Omental fat pad (tissue), 4 donors: Measurements from ENCODE around the gene TPST2. TPM values are rescaled to one million over a fixed set of nuclear protein-coding genes. Genes with fewer than 3 reads are reported as not detected.

Experiments used
- ATAC-seq: fragments of 150-250 bp; one replicate; pipeline ENCODE4 v1.9.1; 2016; ENCODE audit warnings: mild to moderate bottlenecking, moderate library complexity; ENCODE audit not compliant: low FRiP score
- DNase-seq: peaks from one replicate; pipeline ENCODE4 v3.0.0-alpha.2; 2019; ENCODE audit warnings: low spot score
- total RNA-seq, 4 donors: library from RNA; depleted of rRNA; stranded (reverse); fragments of >200 nt; gene quantifications; one replicate each; pipeline ENCODE4 v1.1.0, GENCODE V29; 2016
- TF ChIP-seq, protein P1 (sequence below), 3 donors: fragments of 450-650 bp; IDR thresholded peaks; one replicate each; pipeline ENCODE4 v1.5.1; 2016 to 2017; ENCODE audit warnings: antibody characterized with exemption in 3 of 3, mild to moderate bottlenecking in 3 of 3, moderate library complexity in 2 of 3

TPST2 gene
- total RNA-seq, 4 donors from 2014 or later = 39.5 to 101 (median 73.3) TPM

- TF ChIP-seq, protein P1, sequence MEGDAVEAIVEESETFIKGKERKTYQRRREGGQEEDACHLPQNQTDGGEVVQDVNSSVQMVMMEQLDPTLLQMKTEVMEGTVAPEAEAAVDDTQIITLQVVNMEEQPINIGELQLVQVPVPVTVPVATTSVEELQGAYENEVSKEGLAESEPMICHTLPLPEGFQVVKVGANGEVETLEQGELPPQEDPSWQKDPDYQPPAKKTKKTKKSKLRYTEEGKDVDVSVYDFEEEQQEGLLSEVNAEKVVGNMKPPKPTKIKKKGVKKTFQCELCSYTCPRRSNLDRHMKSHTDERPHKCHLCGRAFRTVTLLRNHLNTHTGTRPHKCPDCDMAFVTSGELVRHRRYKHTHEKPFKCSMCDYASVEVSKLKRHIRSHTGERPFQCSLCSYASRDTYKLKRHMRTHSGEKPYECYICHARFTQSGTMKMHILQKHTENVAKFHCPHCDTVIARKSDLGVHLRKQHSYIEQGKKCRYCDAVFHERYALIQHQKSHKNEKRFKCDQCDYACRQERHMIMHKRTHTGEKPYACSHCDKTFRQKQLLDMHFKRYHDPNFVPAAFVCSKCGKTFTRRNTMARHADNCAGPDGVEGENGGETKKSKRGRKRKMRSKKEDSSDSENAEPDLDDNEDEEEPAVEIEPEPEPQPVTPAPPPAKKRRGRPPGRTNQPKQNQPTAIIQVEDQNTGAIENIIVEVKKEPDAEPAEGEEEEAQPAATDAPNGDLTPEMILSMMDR (IDR thresholded peaks at IDR 0.05) = no peak
- DNase-seq (no peak), ATAC-seq (no peak)
Measured at GRCh38 chr22:26581026-26581425, 8.9 kb downstream of the TPST2 start.

- ATAC-seq (no peak), DNase-seq (no peak)
- TF ChIP-seq, protein P1 (IDR thresholded peaks at IDR 0.05) = no peak
Measured at GRCh38 chr22:26580240-26580962, 9.5 kb downstream of the TPST2 start.

DNA sequence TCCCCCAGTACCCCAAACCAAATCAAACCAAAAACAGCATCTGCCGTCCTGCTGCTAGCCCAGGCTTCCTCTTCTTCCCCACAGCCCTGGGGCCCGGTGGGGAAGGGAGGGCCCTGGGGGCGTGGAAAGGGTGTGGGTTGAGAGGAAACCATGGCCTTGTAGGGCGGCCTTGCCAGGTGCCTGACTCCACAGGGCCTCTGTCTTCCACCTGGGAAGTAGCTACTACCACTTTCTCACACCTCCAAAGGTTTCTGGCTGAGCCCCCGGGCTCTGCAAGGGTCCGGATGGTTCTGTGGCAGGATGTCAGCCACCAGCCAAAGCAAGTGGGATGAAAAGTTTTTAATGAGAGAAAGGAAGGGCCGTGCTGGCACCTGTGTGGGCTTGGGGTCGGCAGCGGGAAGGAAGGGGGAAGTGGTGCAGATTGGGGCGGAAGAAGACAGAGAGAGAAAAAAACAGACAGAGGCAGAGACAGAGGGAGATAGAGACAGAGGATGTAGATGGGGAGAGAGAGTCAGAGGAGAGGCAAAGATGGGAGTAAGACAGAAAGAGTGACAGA is 10.5 kb downstream of the TPST2 start:
- no peak for ATAC-seq
- TF ChIP-seq, protein P1 (IDR thresholded peaks at IDR 0.05) = no peak
- DNase-seq = no peak

GRCh38 chr22:26577081-26577480 is 12.9 kb downstream of the TPST2 start:
- DNase-seq = no peak
- TF ChIP-seq, protein P1 (IDR thresholded peaks at IDR 0.05) = no peak
- ATAC-seq = no peak

DNA sequence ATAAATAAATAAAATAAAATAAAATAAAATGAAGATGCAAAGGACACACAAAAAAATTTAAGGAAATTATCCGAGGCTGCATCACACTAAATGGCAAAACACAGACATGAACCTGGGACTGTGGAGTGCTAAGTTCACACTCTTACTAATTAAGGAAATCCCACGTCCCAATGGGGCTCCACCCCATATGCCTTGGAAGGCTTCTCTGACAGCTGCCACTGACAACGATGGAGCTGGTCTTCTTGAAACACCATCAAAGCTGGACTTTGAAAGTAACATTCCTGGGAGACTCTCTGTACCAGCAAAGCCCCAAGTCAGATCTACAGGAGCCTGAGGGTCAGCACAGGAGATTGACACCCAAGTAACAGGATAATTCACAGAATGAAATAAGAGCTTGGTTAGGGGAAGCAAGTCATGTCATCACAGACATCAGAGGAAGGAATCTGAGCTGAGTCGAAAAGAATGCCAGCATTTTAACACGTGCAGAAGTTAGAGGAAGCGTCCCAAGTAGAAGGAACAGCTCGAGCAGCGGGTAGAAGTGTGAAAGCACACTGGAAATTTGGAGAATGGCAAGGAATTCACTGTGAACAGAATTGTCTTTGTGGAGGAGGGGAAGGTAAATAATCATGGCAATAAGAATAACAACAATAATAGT is 13.8 kb downstream of the TPST2 start:
- no peak for ATAC-seq
- TF ChIP-seq, protein P1 (IDR thresholded peaks at IDR 0.05) = no peak
- no peak for DNase-seq

GRCh38 chr22:26574001-26574723 is 15.8 kb downstream of the TPST2 start:
- DNase-seq = no peak
- TF ChIP-seq, protein P1 (IDR thresholded peaks at IDR 0.05) = no peak
- no peak for ATAC-seq
